Fibroblast of mammary gland (primary cell): ENCODE measurements around the gene SPATA2.
A peak's percentile ranks its signal among the peaks of the same experiment; 100 is the strongest.
"Not testable (repeated sequence)": the region's sequence is repeated elsewhere in the genome, so short reads cannot be mapped to it uniquely, and the experiment has no call there.

Experiments used
- DNase-seq: peaks from one replicate; pipeline ENCODE4 v3.0.0-alpha.2; 2010; ENCODE audit warnings: low read depth
- H3K4me3 ChIP-seq: 2 replicates; pipeline ENCODE4 v1.5.1; 2011; ENCODE audit warnings: low read depth, mild to moderate bottlenecking, low read length, moderate library complexity; ENCODE audit not compliant: control insufficient read depth
- TF ChIP-seq, protein P1 (sequence below): conservative IDR thresholded peaks from 2 replicates; pipeline ENCODE4 v1.5.1; 2011; ENCODE audit warnings: low read depth, low read length, inconsistent platforms; ENCODE audit not compliant: control insufficient read depth, insufficient read depth

The SPATA2 gene

DNA sequence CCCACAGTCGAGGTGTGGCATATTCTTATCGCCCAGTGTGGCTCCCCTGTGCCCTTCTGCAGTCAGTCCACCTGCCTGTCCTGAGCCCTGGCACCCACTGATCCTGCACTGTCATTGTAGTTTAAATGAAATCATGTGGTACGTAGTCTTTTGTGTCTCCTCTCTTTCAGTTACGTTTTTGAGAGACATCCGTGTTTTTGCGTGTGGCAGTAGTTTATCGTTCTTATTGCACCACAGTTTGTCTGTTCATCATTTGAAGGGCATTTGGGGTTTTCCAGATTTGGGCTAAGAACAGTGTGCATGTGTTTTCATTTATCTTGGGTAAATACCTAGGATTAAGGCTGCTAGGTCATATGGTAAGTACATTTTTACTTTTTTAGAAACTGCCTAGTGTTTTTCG, 49.3 kb downstream of the SPATA2 start:
- TF ChIP-seq, protein P1, sequence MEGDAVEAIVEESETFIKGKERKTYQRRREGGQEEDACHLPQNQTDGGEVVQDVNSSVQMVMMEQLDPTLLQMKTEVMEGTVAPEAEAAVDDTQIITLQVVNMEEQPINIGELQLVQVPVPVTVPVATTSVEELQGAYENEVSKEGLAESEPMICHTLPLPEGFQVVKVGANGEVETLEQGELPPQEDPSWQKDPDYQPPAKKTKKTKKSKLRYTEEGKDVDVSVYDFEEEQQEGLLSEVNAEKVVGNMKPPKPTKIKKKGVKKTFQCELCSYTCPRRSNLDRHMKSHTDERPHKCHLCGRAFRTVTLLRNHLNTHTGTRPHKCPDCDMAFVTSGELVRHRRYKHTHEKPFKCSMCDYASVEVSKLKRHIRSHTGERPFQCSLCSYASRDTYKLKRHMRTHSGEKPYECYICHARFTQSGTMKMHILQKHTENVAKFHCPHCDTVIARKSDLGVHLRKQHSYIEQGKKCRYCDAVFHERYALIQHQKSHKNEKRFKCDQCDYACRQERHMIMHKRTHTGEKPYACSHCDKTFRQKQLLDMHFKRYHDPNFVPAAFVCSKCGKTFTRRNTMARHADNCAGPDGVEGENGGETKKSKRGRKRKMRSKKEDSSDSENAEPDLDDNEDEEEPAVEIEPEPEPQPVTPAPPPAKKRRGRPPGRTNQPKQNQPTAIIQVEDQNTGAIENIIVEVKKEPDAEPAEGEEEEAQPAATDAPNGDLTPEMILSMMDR = no peak
- DNase-seq = peak; percentile 89
- no peak overlapping the region for H3K4me3 ChIP-seq

DNA sequence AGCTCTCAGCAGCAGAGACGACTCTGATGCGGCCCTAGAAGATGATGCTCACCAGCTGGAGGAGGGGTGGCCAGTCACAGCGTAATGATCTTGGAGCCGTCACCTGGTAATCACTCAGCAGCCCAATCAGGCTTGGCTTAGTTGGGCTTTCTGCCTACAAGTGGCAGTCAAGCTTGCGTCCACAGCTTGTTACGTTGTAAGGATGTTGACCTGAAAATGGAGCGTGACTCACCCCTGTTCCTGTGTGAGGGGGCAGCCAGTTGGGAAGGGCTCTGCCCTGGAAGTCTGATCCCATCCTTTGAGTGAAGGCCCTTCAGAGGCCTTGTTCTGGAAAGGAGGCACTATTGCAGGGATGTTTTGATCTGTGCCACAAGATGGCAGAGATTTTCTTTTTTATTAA, 49.8 kb downstream of the SPATA2 start:
- TF ChIP-seq, protein P1 = no peak
- H3K4me3 ChIP-seq = no peak overlapping the region
- peak; percentile 93 for DNase-seq

DNA sequence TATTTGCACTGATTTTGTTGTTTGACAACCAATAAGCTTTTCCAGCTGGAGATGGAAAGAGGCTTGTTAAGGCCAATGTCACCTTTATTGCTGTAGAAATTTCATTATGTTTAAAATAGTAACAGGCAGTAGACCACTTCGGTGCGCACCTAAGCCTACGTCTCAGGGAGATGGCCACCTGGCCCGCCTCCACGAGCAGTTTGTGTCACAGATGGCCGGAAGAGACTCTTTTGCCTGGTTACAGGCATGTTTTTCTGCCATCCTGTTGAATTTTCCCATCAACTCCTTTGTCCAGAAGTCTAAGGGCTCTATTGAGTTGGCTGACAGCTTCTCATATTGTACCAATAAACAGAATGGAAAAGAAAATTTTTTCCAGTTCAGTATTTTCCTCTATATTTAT, 51.7 kb downstream of the SPATA2 start:
- no peak overlapping the region for H3K4me3 ChIP-seq
- TF ChIP-seq, protein P1 = no peak
- DNase-seq = no peak

DNA sequence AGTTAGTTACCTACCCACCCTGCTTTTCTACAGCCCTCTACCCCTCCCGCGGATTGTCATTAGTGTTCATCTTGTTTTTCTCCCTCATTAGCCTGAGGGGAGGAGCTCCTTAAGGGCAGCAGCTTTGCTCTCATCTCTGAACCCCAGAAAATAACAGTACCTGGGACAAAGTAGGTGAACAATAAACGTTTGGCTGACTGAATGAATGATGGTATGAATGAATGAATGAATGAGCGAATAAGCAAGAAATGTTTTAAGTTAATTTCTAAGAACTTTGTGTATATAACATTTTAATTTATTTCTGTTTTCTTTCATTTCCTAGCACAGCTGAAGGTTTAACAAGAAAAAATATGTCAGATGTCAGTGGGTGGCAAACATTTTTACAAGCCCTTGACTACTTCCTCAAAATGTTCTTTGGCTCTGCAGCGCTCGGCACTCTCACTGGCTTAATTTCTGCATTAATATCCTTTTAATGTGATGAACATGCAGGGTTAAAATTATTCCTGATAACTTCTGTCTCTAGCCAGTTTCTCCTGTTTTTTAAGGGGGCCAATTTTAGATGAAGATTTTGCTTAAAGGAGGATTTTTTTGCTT, 52.6 kb downstream of the SPATA2 start:
- DNase-seq = no peak
- H3K4me3 ChIP-seq = no peak overlapping the region
- TF ChIP-seq, protein P1 = no peak

DNA sequence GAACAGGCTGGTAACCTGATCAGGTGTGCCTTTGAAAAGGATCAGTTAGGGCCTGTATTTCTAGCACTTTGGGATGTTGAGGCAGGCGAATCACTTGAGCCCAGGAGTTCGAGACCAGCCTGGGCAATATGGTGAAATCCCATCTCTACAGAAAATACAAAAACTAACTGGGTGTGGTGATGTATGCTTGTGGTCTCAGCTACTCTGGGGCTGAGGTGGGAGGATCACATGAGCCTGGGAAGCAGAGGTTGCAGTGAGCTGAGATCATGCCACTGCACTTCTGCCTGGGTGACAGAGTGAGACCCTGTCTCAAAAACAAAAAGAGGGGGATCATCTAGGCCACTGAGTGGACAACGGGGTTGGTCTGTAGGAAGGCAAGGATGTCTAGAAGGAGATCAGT, 54.1 kb downstream of the SPATA2 start:
- not testable (repeated sequence) for DNase-seq, H3K4me3 ChIP-seq

DNA sequence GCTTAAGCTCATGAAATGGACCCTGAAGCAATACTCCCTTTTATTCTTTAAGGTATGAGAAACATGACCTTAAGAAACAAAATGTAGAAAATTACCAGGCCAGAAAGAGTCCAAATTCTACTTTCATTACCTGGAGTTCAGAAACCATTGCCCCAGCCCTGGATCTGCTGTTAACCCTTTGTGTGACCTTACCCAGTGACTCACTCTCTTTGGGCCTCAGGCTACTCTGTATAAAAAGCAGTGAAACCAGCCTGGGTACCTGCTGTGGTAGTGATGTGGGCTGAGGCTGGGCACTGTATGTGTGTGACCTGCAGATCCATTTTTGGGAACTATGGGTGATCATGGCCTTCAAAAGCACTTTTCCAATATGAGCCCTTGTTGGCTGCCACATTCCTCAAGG, 55.5 kb downstream of the SPATA2 start:
- TF ChIP-seq, protein P1 = no peak
- no peak overlapping the region for H3K4me3 ChIP-seq
- no peak for DNase-seq

DNA sequence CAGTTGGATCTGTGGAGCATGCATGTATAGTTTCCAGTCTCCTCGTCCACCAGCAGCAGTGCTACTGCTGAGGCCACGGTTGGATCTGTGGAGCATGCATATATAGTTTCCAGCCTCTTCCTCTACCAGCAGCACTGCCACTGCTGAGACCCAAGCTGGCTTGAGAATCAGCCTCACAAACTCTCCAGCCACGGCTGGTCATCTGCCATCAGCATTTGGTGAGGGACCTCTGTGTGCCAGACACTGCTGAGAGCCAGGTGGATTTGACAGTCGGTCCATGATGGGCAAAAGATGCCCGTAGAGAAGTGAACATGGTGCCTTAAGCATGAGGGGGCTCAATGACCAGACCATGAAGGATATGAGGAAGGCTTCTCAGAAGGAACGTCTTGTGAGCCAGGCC, 56.3 kb downstream of the SPATA2 start:
- no peak overlapping the region for H3K4me3 ChIP-seq
- TF ChIP-seq, protein P1 = no peak
- DNase-seq = no peak
